IPS-18a (cell line): Measurements from ENCODE around the gene SEMA3F.
"Not testable (repeated sequence)": the region's sequence is repeated elsewhere in the genome, so short reads cannot be mapped to it uniquely, and the experiment has no call there.

Source experiments
- H3K27ac ChIP-seq: one replicate; pipeline ENCODE4 v1.5.1; 2013; ENCODE audit warnings: low read length
- H3K27me3 ChIP-seq: one replicate; pipeline ENCODE4 v1.6.1; 2013; ENCODE audit warnings: mild to moderate bottlenecking, low read length; ENCODE audit not compliant: control insufficient read depth, insufficient read depth
- H3K36me3 ChIP-seq: one replicate; pipeline ENCODE4 v1.6.1; 2013; ENCODE audit warnings: low read depth, low read length; ENCODE audit not compliant: control insufficient read depth
- H3K4me1 ChIP-seq: one replicate; pipeline ENCODE4 v1.6.1; 2013; ENCODE audit warnings: low read depth, low read length; ENCODE audit not compliant: control insufficient read depth
- H3K4me3 ChIP-seq: one replicate; pipeline ENCODE4 v1.5.1; 2013; ENCODE audit warnings: low read length
- H3K9ac ChIP-seq: one replicate; pipeline ENCODE4 v1.6.1; 2013; ENCODE audit warnings: mild to moderate bottlenecking, low read length, moderate library complexity
- H3K9me3 ChIP-seq: one replicate; pipeline ENCODE4 v1.6.1; 2013; ENCODE audit warnings: low read depth, low read length; ENCODE audit not compliant: control insufficient read depth

Gene SEMA3F

GRCh38 chr3:50203113-50203808, 48.1 kb downstream of the SEMA3F start:
- Histone ChIP-seq H3K27me3 (peaks cover 35% of the 10 kb centered on the region), H3K27ac (no peak overlapping the region), H3K36me3 (no peaks in the 10 kb centered on the region), H3K9ac (no peak overlapping the region), H3K4me1 (peaks cover 2% of the 10 kb centered on the region), H3K4me3 (no peak overlapping the region), H3K9me3 (no peaks in the 10 kb centered on the region)

GRCh38 chr3:50203809-50204803, 49.0 kb downstream of the SEMA3F start:
- peaks cover 2% of the 10 kb centered on the region for H3K4me1 ChIP-seq
- no peak overlapping the region for H3K27ac ChIP-seq

GRCh38 chr3:50204804-50205412, 49.8 kb downstream of the SEMA3F start, which contains the start of gene SLC38A3:
Gene SLC38A3, plus strand, starts transcription at chr3:50205271. Its CDS starts 8,929 bp downstream, at chr3:50214200.
- Histone ChIP-seq H3K36me3 (no peaks in the 10 kb centered on the region), H3K4me3 (peak within 1 kb of the TSS; percentile 59), H3K4me1 (peaks cover 2% of the 10 kb centered on the region), H3K9ac (peak within 1 kb of the TSS; percentile 3), H3K9me3 (no peaks in the 10 kb centered on the region), H3K27ac (no peak within 1 kb of the TSS), H3K27me3 (peaks cover 35% of the 10 kb centered on the region)

More at GRCh38 chr3:50203809-50204803, 49.0 kb downstream of the SEMA3F start:
- Histone ChIP-seq H3K4me3 (no peak overlapping the region), H3K27me3 (peaks cover 35% of the 10 kb centered on the region), H3K9ac (no peak overlapping the region), H3K9me3 (no peaks in the 10 kb centered on the region), H3K36me3 (no peaks in the 10 kb centered on the region)

GRCh38 chr3:50205413-50206276, 50.5 kb downstream of the SEMA3F start:
- Histone ChIP-seq H3K9ac (peak overlapping the region; percentile 3), H3K4me3 (peak overlapping the region; percentile 59)

GRCh38 chr3:50207359-50208042, 52.4 kb downstream of the SEMA3F start:
- no peak overlapping the region for H3K9ac ChIP-seq
- H3K27me3 ChIP-seq = peaks cover 35% of the 10 kb centered on the region

More at GRCh38 chr3:50205413-50206276, 50.5 kb downstream of the SEMA3F start:
- H3K36me3 ChIP-seq = no peaks in the 10 kb centered on the region
- no peaks in the 10 kb centered on the region for H3K9me3 ChIP-seq
- H3K27me3 ChIP-seq = peaks cover 35% of the 10 kb centered on the region
- no peak overlapping the region for H3K27ac ChIP-seq
- H3K4me1 ChIP-seq = peaks cover 4% of the 10 kb centered on the region

GRCh38 chr3:50208677-50209344, 53.7 kb downstream of the SEMA3F start:
- Histone ChIP-seq H3K9me3 (no peaks in the 10 kb centered on the region), H3K27me3 (peaks cover 32% of the 10 kb centered on the region), H3K9ac (no peak overlapping the region), H3K36me3 (no peaks in the 10 kb centered on the region), H3K4me1 (peaks cover 4% of the 10 kb centered on the region), H3K4me3 (no peak overlapping the region), H3K27ac (no peak overlapping the region)

More at GRCh38 chr3:50207359-50208042, 52.4 kb downstream of the SEMA3F start:
- Histone ChIP-seq H3K27ac (no peak overlapping the region), H3K4me3 (no peak overlapping the region), H3K9me3 (no peaks in the 10 kb centered on the region), H3K4me1 (peaks cover 6% of the 10 kb centered on the region), H3K36me3 (no peaks in the 10 kb centered on the region)

GRCh38 chr3:50210176-50210509, 55.0 kb downstream of the SEMA3F start:
- peaks cover 20% of the 10 kb centered on the region for H3K27me3 ChIP-seq
- no peak overlapping the region for H3K9ac ChIP-seq
- H3K4me3 ChIP-seq = no peak overlapping the region
- H3K4me1 ChIP-seq = peaks cover 4% of the 10 kb centered on the region
- H3K27ac ChIP-seq = no peak overlapping the region
- no peaks in the 10 kb centered on the region for H3K9me3 ChIP-seq
- H3K36me3 ChIP-seq = no peaks in the 10 kb centered on the region

GRCh38 chr3:50210510-50211367, 55.6 kb downstream of the SEMA3F start:
- no peak overlapping the region for H3K4me3 ChIP-seq
- no peak overlapping the region for H3K9ac ChIP-seq
- no peak overlapping the region for H3K27ac ChIP-seq
- peaks cover 14% of the 10 kb centered on the region for H3K27me3 ChIP-seq
- H3K9me3 ChIP-seq = no peaks in the 10 kb centered on the region
- peaks cover 4% of the 10 kb centered on the region for H3K4me1 ChIP-seq
- H3K36me3 ChIP-seq = no peaks in the 10 kb centered on the region

GRCh38 chr3:50211368-50211717, 56.2 kb downstream of the SEMA3F start:
- not testable (repeated sequence) for H3K4me1 ChIP-seq, H3K9ac ChIP-seq, H3K4me3 ChIP-seq, H3K9me3 ChIP-seq, H3K36me3 ChIP-seq, H3K27me3 ChIP-seq, H3K27ac ChIP-seq
